Measurements from ENCODE around the gene TGFB2.

DNA sequence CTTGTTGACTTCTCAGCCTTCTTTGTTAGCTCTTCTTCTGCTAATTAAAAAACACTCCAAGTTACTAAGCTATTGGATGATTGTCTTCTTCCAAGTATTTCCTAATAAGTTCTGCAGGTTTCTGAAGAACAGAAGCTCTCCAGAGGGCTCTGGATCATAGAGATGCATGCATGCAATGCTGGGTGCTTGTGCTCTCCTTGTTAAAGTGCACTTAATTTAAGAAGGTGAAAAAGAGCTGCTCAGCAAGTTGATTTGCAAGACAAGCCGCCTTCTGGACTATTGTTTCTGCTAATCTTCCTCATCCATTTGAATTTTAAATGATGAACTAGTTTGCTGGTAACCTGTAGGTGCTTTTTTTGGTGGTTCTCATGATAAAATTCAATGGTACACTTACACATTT, 43.9 kb upstream of the TGFB2 start:
- TF ChIP-seq, protein P1, sequence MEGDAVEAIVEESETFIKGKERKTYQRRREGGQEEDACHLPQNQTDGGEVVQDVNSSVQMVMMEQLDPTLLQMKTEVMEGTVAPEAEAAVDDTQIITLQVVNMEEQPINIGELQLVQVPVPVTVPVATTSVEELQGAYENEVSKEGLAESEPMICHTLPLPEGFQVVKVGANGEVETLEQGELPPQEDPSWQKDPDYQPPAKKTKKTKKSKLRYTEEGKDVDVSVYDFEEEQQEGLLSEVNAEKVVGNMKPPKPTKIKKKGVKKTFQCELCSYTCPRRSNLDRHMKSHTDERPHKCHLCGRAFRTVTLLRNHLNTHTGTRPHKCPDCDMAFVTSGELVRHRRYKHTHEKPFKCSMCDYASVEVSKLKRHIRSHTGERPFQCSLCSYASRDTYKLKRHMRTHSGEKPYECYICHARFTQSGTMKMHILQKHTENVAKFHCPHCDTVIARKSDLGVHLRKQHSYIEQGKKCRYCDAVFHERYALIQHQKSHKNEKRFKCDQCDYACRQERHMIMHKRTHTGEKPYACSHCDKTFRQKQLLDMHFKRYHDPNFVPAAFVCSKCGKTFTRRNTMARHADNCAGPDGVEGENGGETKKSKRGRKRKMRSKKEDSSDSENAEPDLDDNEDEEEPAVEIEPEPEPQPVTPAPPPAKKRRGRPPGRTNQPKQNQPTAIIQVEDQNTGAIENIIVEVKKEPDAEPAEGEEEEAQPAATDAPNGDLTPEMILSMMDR (IDR thresholded peaks at IDR 0.05): no peak
- no peak for TF ChIP-seq POLR2A (IDR thresholded peaks at IDR 0.05)

Data from sigmoid colon (tissue), 3 donors.